ENCODE data around the gene ELAVL2.

DNA sequence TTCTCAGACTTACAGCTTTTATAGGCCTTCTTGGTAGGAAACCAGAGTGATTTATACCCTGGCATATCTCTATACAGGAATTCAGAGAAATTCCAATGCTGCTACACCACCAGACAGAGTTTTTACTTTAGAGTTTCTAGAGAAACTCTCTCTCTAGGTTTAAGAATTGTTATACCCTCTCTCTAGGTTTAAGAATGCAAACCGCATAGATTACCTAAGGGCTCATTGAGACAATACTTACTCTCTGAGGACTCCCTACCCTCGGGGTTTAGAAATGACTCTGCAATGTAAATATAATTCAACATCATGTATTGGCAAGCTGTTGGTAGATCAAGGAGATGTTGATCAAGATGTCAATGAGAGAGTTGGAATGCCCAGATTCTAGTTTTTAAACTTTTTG lies 15.3 kb upstream of the ELAVL2 start:
- TF ChIP-seq, protein P1, sequence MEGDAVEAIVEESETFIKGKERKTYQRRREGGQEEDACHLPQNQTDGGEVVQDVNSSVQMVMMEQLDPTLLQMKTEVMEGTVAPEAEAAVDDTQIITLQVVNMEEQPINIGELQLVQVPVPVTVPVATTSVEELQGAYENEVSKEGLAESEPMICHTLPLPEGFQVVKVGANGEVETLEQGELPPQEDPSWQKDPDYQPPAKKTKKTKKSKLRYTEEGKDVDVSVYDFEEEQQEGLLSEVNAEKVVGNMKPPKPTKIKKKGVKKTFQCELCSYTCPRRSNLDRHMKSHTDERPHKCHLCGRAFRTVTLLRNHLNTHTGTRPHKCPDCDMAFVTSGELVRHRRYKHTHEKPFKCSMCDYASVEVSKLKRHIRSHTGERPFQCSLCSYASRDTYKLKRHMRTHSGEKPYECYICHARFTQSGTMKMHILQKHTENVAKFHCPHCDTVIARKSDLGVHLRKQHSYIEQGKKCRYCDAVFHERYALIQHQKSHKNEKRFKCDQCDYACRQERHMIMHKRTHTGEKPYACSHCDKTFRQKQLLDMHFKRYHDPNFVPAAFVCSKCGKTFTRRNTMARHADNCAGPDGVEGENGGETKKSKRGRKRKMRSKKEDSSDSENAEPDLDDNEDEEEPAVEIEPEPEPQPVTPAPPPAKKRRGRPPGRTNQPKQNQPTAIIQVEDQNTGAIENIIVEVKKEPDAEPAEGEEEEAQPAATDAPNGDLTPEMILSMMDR (IDR thresholded peaks at IDR 0.05) = no peak
- no peak for TF ChIP-seq POLR2A (IDR thresholded peaks at IDR 0.05)
